Measurements from ENCODE around the gene ALDH1A1.

The ALDH1A1 gene

DNA sequence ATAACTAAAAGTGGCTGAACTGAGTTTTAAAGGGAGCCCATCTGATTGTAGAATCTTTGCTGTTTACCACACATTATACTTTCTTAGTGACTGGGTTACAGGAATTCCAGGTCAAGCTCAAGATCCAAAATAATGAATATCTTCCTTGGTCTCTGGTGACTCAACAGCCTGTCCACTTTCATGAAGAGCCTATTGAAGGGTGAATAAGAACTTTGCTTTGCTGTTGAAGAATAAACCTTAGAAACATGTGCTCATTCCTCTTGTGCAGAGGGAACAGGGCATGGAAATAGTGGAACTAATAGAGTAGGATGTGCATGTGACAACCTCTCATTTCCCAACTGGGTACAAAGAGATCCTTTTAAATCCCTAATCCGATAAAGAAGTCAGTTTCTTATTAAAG is 21.4 kb downstream of the ALDH1A1 start:
- TF ChIP-seq, protein P1, sequence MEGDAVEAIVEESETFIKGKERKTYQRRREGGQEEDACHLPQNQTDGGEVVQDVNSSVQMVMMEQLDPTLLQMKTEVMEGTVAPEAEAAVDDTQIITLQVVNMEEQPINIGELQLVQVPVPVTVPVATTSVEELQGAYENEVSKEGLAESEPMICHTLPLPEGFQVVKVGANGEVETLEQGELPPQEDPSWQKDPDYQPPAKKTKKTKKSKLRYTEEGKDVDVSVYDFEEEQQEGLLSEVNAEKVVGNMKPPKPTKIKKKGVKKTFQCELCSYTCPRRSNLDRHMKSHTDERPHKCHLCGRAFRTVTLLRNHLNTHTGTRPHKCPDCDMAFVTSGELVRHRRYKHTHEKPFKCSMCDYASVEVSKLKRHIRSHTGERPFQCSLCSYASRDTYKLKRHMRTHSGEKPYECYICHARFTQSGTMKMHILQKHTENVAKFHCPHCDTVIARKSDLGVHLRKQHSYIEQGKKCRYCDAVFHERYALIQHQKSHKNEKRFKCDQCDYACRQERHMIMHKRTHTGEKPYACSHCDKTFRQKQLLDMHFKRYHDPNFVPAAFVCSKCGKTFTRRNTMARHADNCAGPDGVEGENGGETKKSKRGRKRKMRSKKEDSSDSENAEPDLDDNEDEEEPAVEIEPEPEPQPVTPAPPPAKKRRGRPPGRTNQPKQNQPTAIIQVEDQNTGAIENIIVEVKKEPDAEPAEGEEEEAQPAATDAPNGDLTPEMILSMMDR (IDR thresholded peaks at IDR 0.05; ENCODE audit: low read depth, low read length, missing control alignments): no peak
- H3K4me3 ChIP-seq (replicated peaks; ENCODE audit: low read depth, low read length): no peak overlapping the region
- no peak for DNase-seq (ENCODE audit: extremely low read depth, low read depth)

GRCh38 chr9:72930828-72931227 is 22.0 kb downstream of the ALDH1A1 start:
- no peak overlapping the region for H3K4me3 ChIP-seq (replicated peaks; ENCODE audit: low read depth, low read length)
- no peak for DNase-seq (ENCODE audit: extremely low read depth, low read depth)
- TF ChIP-seq, protein P1 (IDR thresholded peaks at IDR 0.05; ENCODE audit: low read depth, low read length, missing control alignments): no peak

- TF ChIP-seq, protein P1 (IDR thresholded peaks at IDR 0.05; ENCODE audit: low read depth, low read length, missing control alignments): no peak
- DNase-seq (ENCODE audit: extremely low read depth, low read depth): no peak
- no peak overlapping the region for H3K4me3 ChIP-seq (replicated peaks; ENCODE audit: low read depth, low read length)
These were observed 23.3 kb downstream of the ALDH1A1 start for GRCh38 chr9:72929542-72929941.

DNA sequence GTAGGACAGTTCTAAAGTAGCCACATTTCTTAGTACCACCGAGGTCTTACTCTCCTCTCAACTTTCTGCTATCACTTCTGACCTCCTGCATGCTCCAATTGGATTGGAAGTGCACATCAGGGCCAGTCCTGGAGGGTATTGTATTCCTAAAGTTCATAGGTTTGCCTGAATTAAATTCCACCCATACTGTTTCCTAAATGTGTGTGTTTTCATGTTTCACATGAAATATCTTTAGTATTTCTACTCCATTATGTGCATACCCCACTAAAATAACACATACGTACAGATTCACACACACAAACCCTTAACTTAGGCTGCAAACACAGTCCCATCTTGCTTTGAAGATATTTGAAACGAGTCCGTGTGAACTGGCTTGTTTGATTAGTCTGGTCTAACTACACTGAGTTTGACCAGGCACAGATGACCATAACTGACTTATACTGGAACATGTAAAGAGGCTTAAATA is 24.8 kb downstream of the ALDH1A1 start:
- DNase-seq (ENCODE audit: extremely low read depth, low read depth): no peak
- H3K4me3 ChIP-seq (replicated peaks; ENCODE audit: low read depth, low read length): no peak overlapping the region
- TF ChIP-seq, protein P1 (IDR thresholded peaks at IDR 0.05; ENCODE audit: low read depth, low read length, missing control alignments): no peak

DNA sequence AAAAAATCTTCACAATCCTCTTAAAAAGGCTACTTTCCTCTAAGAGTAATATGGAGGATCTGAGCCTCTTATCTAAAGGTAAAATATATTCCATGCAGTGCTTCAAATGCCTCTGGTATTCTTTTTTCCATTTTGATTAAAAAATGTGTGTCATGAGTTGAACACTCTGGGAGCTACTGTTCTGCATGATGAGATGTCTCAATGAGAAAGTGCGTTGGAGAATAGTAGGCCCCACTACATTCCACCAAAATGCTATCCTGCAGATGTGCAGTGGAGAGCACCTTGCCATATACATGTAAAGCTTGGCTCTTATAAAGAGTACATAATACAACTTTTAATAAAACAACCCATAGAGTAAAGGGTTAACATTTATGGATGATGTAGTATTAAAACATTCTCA is 26.3 kb downstream of the ALDH1A1 start:
- H3K4me3 ChIP-seq (replicated peaks; ENCODE audit: low read depth, low read length): no peak overlapping the region
- no peak for DNase-seq (ENCODE audit: extremely low read depth, low read depth)
- TF ChIP-seq, protein P1 (IDR thresholded peaks at IDR 0.05; ENCODE audit: low read depth, low read length, missing control alignments): no peak

DNA sequence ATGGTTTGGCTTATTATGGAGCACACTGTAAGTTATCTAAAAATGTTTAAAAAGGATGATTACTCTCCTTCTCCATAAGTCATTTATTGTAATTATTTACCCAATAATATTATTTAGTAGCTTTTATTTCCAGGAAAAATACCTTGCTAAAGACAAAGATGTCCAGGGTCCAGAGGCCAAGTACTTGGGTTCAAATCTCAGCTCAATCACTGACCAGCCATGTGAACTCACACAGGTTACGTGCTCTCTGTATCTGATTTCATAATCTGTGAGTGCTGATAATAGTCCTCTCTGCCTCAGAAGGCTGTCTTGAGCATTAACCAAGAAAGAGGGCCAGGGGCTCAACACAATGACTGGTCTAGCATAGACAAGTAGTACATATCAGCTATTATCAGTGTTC is 27.0 kb downstream of the ALDH1A1 start:
- TF ChIP-seq, protein P1 (IDR thresholded peaks at IDR 0.05; ENCODE audit: low read depth, low read length, missing control alignments): no peak
- no peak overlapping the region for H3K4me3 ChIP-seq (replicated peaks; ENCODE audit: low read depth, low read length)
- DNase-seq (ENCODE audit: extremely low read depth, low read depth): no peak

DNA sequence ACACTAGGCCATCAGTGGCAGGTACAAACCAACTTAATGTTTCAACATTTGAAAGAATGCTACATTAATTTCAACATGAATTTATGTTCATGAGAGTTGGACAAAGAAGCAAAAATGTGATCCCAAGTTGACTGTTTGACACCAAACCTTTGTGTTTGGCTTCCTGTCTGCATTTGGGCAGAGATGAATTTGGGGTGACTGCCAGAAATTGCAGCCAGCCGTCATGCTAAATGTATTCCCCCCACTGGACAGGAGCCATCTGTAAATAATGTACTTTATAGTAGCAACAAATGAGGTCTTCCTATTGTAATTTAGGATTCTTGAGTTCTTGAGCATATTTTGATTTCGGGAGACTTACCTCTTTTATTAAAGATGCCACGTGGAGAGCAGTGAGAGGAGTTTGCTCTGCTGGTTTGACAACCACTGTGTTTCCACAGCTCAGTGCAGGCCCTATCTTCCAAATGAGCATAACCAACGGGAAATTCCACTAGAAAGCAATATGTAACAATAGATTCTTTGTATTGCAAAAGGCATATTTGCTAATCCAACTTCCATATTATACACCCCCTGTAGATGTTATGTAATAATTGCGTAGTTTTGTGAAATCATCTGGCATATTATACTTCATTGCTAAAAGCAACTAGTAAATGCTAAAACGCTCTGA is 27.6 kb downstream of the ALDH1A1 start:
- TF ChIP-seq, protein P1 (IDR thresholded peaks at IDR 0.05; ENCODE audit: low read depth, low read length, missing control alignments): no peak
- no peak for DNase-seq (ENCODE audit: extremely low read depth, low read depth)
- H3K4me3 ChIP-seq (replicated peaks; ENCODE audit: low read depth, low read length): no peak overlapping the region
